ENCODE results near the gene TAX1BP1.

Gene TAX1BP1

DNA sequence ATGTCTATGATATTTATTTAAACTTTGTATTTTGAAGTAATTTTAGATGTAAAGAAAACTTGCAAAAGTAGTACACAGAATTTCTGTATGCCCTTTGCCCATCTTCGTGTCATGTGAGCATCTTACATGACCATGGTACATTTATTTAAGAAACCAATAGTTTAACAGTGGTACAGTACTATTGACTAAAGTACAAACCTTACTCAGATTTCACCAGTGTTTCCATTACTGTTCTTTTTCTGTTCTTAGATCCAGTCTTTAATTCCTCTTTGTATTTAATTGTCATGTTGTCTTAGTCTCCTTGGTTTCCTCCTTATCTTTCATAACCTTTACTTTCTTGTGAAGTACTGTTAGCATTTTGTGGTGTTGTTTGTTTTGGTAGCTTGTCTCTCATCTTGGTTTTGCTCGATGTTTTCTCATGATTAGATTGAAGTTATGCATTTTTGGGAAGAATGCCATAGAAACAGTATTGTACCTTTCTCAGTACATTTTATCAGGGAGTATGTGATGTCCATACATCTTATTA, 24.1 kb downstream of the TAX1BP1 start:
- Histone ChIP-seq H3K9me3 (no peaks in the 10 kb centered on the region), H3K27me3 (no peaks in the 10 kb centered on the region), H3K4me1 (no peaks in the 10 kb centered on the region), H3K4me3 (ENCODE audit: low read depth, low read length) (no peak overlapping the region), H3K36me3 (peaks cover 2% of the 10 kb centered on the region; the same call in 1 of the 2 replicates)
- no peak for DNase-seq
- TF ChIP-seq CTCF (IDR thresholded peaks at IDR 0.05; ENCODE audit: low read depth, low read length), result no peak

DNA sequence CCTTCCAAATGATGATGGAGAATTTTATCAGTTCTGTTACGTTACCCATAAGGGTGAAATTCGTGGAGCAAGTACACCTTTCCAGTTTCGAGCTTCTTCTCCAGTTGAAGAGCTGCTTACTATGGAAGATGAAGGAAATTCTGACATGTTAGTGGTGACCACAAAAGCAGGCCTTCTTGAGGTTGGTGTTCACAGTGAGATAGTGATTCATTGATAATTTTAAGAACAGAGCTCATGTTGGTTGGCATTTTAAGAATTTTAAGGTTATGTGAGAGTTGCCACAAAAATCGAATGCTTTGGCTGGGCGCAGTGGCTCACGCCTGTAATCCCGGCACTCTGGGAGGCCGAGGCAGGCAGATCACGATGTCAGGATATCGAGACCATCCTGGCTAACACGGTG, 25.9 kb downstream of the TAX1BP1 start:
- Histone ChIP-seq H3K27me3 (no peaks in the 10 kb centered on the region), H3K9me3 (no peaks in the 10 kb centered on the region), H3K4me3 (ENCODE audit: low read depth, low read length) (no peak overlapping the region), H3K36me3 (peaks cover 2% of the 10 kb centered on the region; the same call in 1 of the 2 replicates), H3K4me1 (no peaks in the 10 kb centered on the region)
- no peak for TF ChIP-seq CTCF (IDR thresholded peaks at IDR 0.05; ENCODE audit: low read depth, low read length)
- DNase-seq, result no peak

DNA sequence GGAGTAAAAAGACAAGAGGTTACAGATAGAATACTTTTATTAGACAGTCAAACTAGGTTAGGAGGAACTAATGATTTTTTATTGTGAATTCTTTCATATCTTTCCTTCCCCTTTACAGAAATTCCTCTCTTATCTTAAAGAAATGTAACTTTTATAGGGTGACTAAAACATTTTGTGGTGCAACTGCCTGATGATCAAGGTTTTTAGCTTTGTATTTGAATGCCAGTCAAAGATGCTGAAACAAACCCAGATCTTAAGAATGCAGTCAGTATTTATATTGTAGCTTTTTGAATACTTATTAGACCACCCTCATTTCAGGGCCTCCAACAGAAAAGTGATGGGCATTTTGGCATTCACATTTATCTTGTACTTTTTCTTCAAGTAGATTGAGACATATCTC, 27.4 kb downstream of the TAX1BP1 start:
- TF ChIP-seq CTCF (IDR thresholded peaks at IDR 0.05; ENCODE audit: low read depth, low read length), result no peak
- no peaks in the 10 kb centered on the region for H3K9me3 ChIP-seq
- peaks cover 2% of the 10 kb centered on the region; the same call in 1 of the 2 replicates for H3K36me3 ChIP-seq
- no peak overlapping the region for H3K4me3 ChIP-seq (ENCODE audit: low read depth, low read length)
- DNase-seq, result no peak
- H3K4me1 ChIP-seq, result no peaks in the 10 kb centered on the region
- H3K27me3 ChIP-seq, result no peaks in the 10 kb centered on the region

GRCh38 chr7:27771111-27771510, 31.1 kb downstream of the TAX1BP1 start:
- H3K27me3 ChIP-seq, result no peaks in the 10 kb centered on the region
- TF ChIP-seq CTCF (IDR thresholded peaks at IDR 0.05; ENCODE audit: low read depth, low read length), result no peak
- no peak overlapping the region for H3K4me3 ChIP-seq (ENCODE audit: low read depth, low read length)
- no peaks in the 10 kb centered on the region for H3K4me1 ChIP-seq
- no peaks in the 10 kb centered on the region for H3K9me3 ChIP-seq
- H3K36me3 ChIP-seq, result no peaks in the 10 kb centered on the region
- no peak for DNase-seq

DNA sequence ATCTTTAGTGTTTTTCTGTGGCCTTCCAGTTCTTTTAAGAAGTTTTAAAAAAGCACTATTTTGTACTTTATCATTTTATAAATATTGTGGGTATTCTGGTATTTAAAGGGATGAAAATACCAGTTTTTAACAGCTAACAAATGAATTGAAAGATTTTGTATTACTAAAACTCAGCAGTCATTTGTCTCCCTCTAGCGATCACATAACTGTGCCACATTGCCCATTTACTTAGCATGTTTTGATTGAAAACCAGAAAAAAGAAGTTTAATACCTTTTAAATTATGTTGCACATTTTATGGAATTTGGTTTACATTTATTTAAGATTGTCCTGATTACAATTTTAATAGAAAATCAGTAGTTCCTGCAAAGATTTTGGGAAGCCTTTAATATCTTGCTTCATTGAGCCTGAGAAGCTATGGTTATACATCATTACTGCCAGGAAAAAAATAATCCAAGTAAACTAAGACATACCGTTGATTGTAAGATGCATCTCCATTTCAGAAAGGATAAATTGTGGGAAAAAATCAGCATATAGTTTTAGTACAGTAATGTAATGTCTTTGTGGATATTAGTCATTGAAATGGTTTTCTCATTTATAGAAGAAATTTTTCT, 34.9 kb downstream of the TAX1BP1 start:
- DNase-seq, result no peak
- Histone ChIP-seq H3K4me1 (no peaks in the 10 kb centered on the region), H3K4me3 (ENCODE audit: low read depth, low read length) (no peak overlapping the region), H3K27me3 (no peaks in the 10 kb centered on the region), H3K9me3 (no peaks in the 10 kb centered on the region), H3K36me3 (no peaks in the 10 kb centered on the region)
- TF ChIP-seq CTCF (IDR thresholded peaks at IDR 0.05; ENCODE audit: low read depth, low read length), result peak; percentile 72

DNA sequence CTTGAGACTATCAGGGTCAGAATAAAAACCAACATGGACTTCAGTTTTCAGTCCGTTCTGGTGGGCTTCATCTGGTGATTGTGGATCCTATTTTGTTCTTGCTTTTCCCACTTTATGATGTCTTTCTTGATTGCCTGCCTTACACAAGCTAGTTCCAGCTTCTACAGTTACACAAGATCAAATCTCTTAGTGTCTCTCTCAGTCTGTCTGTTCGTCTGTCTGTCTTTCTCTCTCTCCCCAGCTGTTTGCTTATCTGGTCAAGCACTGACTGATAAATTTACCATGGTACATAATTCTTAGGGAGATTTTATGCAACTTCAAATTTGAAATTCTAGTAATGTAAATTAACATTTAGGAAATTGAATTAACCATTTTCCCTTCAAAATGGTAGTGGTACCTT, 35.8 kb downstream of the TAX1BP1 start:
- DNase-seq, result no peak
- H3K27me3 ChIP-seq, result no peaks in the 10 kb centered on the region
- TF ChIP-seq CTCF (IDR thresholded peaks at IDR 0.05; ENCODE audit: low read depth, low read length), result no peak
- H3K9me3 ChIP-seq, result no peaks in the 10 kb centered on the region
- H3K4me3 ChIP-seq (ENCODE audit: low read depth, low read length), result no peak overlapping the region
- no peaks in the 10 kb centered on the region for H3K4me1 ChIP-seq
- no peaks in the 10 kb centered on the region for H3K36me3 ChIP-seq

All from BE2C (cell line).